Breast epithelium (tissue), 3 donors: Measurements from ENCODE around the gene EPHA6.

Experiments
- CTCF ChIP-seq, 3 donors: fragments of 450-650 bp; IDR thresholded peaks; one replicate each; pipeline ENCODE4 v1.5.1; 2016 to 2017; ENCODE audit warnings: antibody characterized with exemption in 3 of 3, mild to moderate bottlenecking in 3 of 3, moderate library complexity in 3 of 3
- POLR2AphosphoS5 ChIP-seq, 3 donors: sonication (generic); formaldehyde crosslinking; IDR thresholded peaks; one replicate each; pipeline ENCODE4 v1.6.1; 2017; ENCODE audit warnings: antibody characterized with exemption in 3 of 3

GRCh38 chr3:97391167-97391566 is 576.8 kb downstream of the EPHA6 start:
- no peak for TF ChIP-seq CTCF (IDR thresholded peaks at IDR 0.05)
- no peak for TF ChIP-seq POLR2AphosphoS5 (IDR thresholded peaks at IDR 0.05)
